K562 (cell line): ENCODE data around the gene SLC49A3. TPM values are rescaled to one million over a fixed set of nuclear protein-coding genes. Genes with fewer than 3 reads are reported as not detected.
A peak's percentile ranks its signal among the peaks of the same experiment; 100 is the strongest.

Source experiments
- ARNT ChIP-seq, 2 experiments: fragments of 450-650 bp; IDR thresholded peaks; 2 replicates each; pipeline ENCODE4 v1.6.1; 2016; ENCODE audit warnings: mild to moderate bottlenecking in 1 of 2
- ATF7 ChIP-seq: fragments of 450-650 bp; IDR thresholded peaks from 2 replicates; pipeline ENCODE4 v1.7.1; 2014; ENCODE audit warnings: mild to moderate bottlenecking, moderate library complexity
- CTBP1 ChIP-seq: fragments of 450-650 bp; IDR thresholded peaks from 2 replicates; pipeline ENCODE4 v1.6.1; 2016; ENCODE audit warnings: borderline replicate concordance
- GABPA ChIP-seq: fragments of 200-800 bp; sonication (Bioruptor generic); conservative IDR thresholded peaks from 2 replicates; pipeline ENCODE4 v1.6.1; 2016; ENCODE audit warnings: low read depth, missing genetic modification characterization, missing compliant biosample characterization
- GTF2F1 ChIP-seq: IDR thresholded peaks from 2 replicates; pipeline ENCODE4 v1.6.1; 2011; ENCODE audit warnings: low read depth, low read length, improper control_type of control experiment
- HMG20B ChIP-seq: fragments of 250-450 bp; sonication (Bioruptor Pico); IDR thresholded peaks from 2 replicates; pipeline ENCODE4 v1.5.0; 2021; ENCODE audit warnings: mild to moderate bottlenecking
- MAZ ChIP-seq, 2 experiments: fragments of 450-650 bp in 1 of 2; sonication (generic) in 1 of 2; formaldehyde crosslinking; IDR thresholded peaks in 1 of 2; conservative IDR thresholded peaks in 1 of 2; 2 replicates each; pipeline versions ENCODE4 v1.4.0 to v1.5.0; 2020; ENCODE audit warnings: mild to moderate bottlenecking in 1 of 2, missing genetic modification reagents in 1 of 2
- MCM3 ChIP-seq: fragments of 450-650 bp; IDR thresholded peaks from 2 replicates; pipeline ENCODE4 v1.6.1; 2016
- MIER1 ChIP-seq: fragments of 450-650 bp; IDR thresholded peaks from 2 replicates; pipeline ENCODE4 v1.6.1; 2016; ENCODE audit warnings: antibody characterized with exemption, mild to moderate bottlenecking, low read depth
- PPARD ChIP-seq: fragments of 250-450 bp; sonication (Bioruptor Pico); IDR thresholded peaks from 2 replicates; pipeline ENCODE4 v1.8.0; 2022; ENCODE audit warnings: inconsistent platforms, mild to moderate bottlenecking, moderate library complexity
- ZNF282 ChIP-seq: sonication (generic); formaldehyde crosslinking; IDR thresholded peaks from 2 replicates; pipeline ENCODE4 v1.8.1; 2023; ENCODE audit warnings: missing genetic modification reagents
- polyA plus RNA-seq, 8 experiments: library from polyadenylated mRNA; depleted of rRNA in 4 of 8; stranded (reverse) in 5 of 8; unstranded in 3 of 8; fragments of >200 nt; fragmentation: Nextera tagmentation in 2 of 8; fragmentation: Illumina TruSeq in 1 of 8; extraction: Ambion mirVana in 2 of 8; extraction: Trizol in 1 of 8; gene quantifications; 2 replicates each; pipeline versions ENCODE4 v1.2.1 to v1.2.3, GENCODE V29; 2011 to 2014; ENCODE audit warnings: inconsistent platforms in 1 of 8, missing spikeins in 1 of 8
- total RNA-seq, 7 experiments: library from RNA; depleted of rRNA in 6 of 7; stranded (reverse); fragments of >200 nt in 6 of 7; fragmentation: Illumina TruSeq in 2 of 7; extraction: Trizol in 2 of 7; gene quantifications; 2 replicates each; pipeline versions ENCODE4 v1.2.1 to v1.2.3, GENCODE V29; 2011 to 2021; ENCODE audit warnings: low replicate concordance in 1 of 7
- TF ChIP-seq, protein P1 (sequence below): fragments of 250-450 bp; sonication (Bioruptor Pico); IDR thresholded peaks from 2 replicates; pipeline ENCODE4 v1.4.0; 2020
- TF ChIP-seq, protein P2 (sequence below): sonication (generic); formaldehyde crosslinking; IDR thresholded peaks from 2 replicates; pipeline ENCODE4 v1.9.0; 2022; ENCODE audit warnings: mild to moderate bottlenecking, missing genetic modification reagents
- TF ChIP-seq, protein P3 (sequence below): fragments of 200-800 bp; sonication (Bioruptor generic); IDR thresholded peaks from 2 replicates; pipeline ENCODE4 v1.6.1; 2016; ENCODE audit warnings: missing genetic modification characterization, missing compliant biosample characterization
- TF ChIP-seq, protein P4 (sequence below): fragments of 250-450 bp; sonication (Bioruptor Pico); IDR thresholded peaks from 2 replicates; pipeline ENCODE4 v1.8.0; 2022; ENCODE audit warnings: inconsistent platforms, mild to moderate bottlenecking, moderate library complexity, borderline replicate concordance

The SLC49A3 gene
- total and polyA plus RNA-seq, 9 of the 15 experiments (the other 6 are each of a cell fraction or from before 2014, with no cell fraction given) = 0.24 to 0.41 TPM; not detected in 7

DNA sequence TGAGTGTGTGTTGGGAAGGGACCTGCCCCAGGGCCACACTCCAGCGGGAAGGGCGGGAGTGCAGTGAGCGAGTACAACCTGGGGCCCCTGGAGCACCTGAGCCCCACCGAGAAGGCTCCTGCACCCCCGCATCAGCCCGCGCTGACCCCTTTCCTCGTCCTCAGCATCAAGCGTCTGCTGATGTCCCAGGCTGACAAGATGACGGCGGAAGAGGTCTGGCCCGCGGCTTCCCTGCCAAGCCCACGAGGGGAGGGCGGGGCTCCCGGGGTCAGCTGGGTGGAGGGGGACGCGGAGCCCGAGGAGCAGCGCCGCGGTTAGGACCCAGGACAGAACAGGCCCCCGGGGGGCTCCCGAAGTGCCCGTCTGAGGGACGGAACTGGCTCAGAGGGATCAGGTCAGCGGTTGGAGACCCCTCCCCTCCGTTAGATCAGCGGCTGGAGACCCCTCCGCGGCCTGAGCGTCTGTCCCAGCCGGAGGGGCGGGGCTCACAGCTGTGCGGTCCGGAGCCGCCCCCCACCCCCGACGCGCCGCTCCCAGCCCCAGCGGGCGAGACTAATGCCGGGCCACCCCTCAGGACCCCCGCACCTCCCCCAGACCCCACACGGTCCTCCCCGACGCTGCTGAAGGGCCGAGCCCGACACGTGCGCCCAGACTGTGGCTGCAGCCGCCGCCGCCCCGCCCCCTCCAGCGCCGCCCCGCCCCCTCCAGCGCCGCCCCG, 7.9 kb downstream of the SLC49A3 start (continued):
- TF ChIP-seq, protein P1, sequence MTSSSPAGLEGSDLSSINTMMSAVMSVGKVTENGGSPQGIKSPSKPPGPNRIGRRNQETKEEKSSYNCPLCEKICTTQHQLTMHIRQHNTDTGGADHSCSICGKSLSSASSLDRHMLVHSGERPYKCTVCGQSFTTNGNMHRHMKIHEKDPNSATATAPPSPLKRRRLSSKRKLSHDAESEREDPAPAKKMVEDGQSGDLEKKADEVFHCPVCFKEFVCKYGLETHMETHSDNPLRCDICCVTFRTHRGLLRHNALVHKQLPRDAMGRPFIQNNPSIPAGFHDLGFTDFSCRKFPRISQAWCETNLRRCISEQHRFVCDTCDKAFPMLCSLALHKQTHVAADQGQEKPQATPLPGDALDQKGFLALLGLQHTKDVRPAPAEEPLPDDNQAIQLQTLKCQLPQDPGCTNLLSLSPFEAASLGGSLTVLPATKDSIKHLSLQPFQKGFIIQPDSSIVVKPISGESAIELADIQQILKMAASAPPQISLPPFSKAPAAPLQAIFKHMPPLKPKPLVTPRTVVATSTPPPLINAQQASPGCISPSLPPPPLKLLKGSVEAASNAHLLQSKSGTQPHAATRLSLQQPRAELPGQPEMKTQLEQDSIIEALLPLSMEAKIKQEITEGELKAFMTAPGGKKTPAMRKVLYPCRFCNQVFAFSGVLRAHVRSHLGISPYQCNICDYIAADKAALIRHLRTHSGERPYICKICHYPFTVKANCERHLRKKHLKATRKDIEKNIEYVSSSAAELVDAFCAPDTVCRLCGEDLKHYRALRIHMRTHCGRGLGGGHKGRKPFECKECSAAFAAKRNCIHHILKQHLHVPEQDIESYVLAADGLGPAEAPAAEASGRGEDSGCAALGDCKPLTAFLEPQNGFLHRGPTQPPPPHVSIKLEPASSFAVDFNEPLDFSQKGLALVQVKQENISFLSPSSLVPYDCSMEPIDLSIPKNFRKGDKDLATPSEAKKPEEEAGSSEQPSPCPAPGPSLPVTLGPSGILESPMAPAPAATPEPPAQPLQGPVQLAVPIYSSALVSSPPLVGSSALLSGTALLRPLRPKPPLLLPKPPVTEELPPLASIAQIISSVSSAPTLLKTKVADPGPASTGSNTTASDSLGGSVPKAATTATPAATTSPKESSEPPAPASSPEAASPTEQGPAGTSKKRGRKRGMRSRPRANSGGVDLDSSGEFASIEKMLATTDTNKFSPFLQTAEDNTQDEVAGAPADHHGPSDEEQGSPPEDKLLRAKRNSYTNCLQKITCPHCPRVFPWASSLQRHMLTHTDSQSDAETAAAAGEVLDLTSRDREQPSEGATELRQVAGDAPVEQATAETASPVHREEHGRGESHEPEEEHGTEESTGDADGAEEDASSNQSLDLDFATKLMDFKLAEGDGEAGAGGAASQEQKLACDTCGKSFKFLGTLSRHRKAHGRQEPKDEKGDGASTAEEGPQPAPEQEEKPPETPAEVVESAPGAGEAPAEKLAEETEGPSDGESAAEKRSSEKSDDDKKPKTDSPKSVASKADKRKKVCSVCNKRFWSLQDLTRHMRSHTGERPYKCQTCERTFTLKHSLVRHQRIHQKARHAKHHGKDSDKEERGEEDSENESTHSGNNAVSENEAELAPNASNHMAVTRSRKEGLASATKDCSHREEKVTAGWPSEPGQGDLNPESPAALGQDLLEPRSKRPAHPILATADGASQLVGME (CRISPR knock-in tag) = no peak
- TF ChIP-seq ATF7 = no peak
- peak; percentile 6; the same call in 1 of the 2 replicates for TF ChIP-seq GABPA (tag)
- TF ChIP-seq GTF2F1 = no peak
- no peak for TF ChIP-seq CTBP1
- TF ChIP-seq ZNF282 (CRISPR knock-in tag) = no peak
- TF ChIP-seq, protein P2, sequence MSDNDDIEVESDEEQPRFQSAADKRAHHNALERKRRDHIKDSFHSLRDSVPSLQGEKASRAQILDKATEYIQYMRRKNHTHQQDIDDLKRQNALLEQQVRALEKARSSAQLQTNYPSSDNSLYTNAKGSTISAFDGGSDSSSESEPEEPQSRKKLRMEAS = peak; percentile 61; the same call in 1 of the 2 replicates
- no peak for TF ChIP-seq MIER1
- TF ChIP-seq, protein P3, sequence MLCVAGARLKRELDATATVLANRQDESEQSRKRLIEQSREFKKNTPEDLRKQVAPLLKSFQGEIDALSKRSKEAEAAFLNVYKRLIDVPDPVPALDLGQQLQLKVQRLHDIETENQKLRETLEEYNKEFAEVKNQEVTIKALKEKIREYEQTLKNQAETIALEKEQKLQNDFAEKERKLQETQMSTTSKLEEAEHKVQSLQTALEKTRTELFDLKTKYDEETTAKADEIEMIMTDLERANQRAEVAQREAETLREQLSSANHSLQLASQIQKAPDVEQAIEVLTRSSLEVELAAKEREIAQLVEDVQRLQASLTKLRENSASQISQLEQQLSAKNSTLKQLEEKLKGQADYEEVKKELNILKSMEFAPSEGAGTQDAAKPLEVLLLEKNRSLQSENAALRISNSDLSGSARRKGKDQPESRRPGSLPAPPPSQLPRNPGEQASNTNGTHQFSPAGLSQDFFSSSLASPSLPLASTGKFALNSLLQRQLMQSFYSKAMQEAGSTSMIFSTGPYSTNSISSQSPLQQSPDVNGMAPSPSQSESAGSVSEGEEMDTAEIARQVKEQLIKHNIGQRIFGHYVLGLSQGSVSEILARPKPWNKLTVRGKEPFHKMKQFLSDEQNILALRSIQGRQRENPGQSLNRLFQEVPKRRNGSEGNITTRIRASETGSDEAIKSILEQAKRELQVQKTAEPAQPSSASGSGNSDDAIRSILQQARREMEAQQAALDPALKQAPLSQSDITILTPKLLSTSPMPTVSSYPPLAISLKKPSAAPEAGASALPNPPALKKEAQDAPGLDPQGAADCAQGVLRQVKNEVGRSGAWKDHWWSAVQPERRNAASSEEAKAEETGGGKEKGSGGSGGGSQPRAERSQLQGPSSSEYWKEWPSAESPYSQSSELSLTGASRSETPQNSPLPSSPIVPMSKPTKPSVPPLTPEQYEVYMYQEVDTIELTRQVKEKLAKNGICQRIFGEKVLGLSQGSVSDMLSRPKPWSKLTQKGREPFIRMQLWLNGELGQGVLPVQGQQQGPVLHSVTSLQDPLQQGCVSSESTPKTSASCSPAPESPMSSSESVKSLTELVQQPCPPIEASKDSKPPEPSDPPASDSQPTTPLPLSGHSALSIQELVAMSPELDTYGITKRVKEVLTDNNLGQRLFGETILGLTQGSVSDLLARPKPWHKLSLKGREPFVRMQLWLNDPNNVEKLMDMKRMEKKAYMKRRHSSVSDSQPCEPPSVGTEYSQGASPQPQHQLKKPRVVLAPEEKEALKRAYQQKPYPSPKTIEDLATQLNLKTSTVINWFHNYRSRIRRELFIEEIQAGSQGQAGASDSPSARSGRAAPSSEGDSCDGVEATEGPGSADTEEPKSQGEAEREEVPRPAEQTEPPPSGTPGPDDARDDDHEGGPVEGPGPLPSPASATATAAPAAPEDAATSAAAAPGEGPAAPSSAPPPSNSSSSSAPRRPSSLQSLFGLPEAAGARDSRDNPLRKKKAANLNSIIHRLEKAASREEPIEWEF (CRISPR knock-in tag) = no peak
- no peak for TF ChIP-seq MCM3
- no peak for TF ChIP-seq PPARD (CRISPR knock-in tag)
- peak; percentile 47 to 57; a peak in 3 of 4 replicates for TF ChIP-seq MAZ (CRISPR knock-in tag; conservative IDR thresholded peaks at IDR 0.05 in 1 of 2, IDR thresholded peaks at IDR 0.05 in 1 of 2)
- no peak for TF ChIP-seq HMG20B (CRISPR knock-in tag)
- no peak for TF ChIP-seq ARNT (IDR thresholded peaks at IDR 0.05)
- TF ChIP-seq, protein P4, sequence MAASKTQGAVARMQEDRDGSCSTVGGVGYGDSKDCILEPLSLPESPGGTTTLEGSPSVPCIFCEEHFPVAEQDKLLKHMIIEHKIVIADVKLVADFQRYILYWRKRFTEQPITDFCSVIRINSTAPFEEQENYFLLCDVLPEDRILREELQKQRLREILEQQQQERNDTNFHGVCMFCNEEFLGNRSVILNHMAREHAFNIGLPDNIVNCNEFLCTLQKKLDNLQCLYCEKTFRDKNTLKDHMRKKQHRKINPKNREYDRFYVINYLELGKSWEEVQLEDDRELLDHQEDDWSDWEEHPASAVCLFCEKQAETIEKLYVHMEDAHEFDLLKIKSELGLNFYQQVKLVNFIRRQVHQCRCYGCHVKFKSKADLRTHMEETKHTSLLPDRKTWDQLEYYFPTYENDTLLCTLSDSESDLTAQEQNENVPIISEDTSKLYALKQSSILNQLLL (CRISPR knock-in tag) = no peak
